COLO668 (cell line): ENCODE data around the gene ADPRHL1.
A peak's percentile ranks its signal among the peaks of the same experiment; 100 is the strongest.
"Not testable (repeated sequence)": the region's sequence is repeated elsewhere in the genome, so short reads cannot be mapped to it uniquely, and the experiment has no call there.

ENCODE experiments used
- DNase-seq: peaks from one replicate; lab custom pipeline; 2025; ENCODE audit not compliant: unreplicated experiment; lab: John Stamatoyannopoulos, UW

ADPRHL1 gene

DNA sequence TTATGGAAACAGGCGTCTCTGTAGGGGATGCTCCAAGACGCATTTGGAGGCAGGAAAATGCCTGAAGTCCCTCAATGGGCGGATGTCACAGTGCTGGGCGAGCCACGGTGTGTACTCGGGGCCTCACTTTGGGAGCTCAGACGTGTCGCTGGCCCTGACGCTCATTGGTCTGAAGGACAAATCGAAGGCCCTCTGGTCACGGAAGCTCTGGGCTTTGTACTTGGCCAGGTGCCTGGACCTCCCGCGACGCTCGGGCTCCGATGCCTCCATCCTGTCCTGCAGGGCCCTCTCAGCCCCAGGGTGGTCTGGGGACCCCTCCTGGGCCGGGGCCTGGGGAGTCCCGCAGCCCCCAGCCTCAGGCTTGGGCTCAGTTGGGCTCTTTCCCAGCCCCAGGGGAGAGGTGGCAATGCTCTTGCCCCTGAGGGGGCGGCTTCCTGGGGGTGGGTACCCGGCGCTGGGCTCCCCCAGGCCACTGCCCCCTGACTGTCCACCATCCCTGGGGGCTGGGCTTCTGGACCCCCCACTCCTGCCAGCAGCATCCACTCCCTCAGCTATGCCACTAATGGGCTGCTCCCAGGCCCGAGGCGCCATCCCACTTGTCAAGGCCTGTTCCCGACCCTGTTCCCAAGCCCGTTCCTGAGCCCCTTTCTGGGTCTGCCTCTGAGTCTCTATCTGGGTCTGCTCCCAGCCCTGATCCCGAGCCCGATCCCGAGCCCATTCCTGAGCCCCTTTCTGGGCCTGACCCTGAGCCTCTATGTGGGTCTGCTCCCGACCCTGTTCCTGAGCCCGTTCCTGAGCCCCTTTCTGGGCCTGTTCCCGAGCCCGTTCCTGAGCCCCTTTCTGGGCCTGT lies 49.8 kb downstream of the ADPRHL1 start:
- no peak for DNase-seq

- no peak for DNase-seq
Measured at GRCh38 chr13:113402471-113403254, 50.6 kb downstream of the ADPRHL1 start.

- DNase-seq, result no peak
Measured at GRCh38 chr13:113401452-113402415, 51.6 kb downstream of the ADPRHL1 start.

GRCh38 chr13:113400621-113401451 lies 52.5 kb downstream of the ADPRHL1 start:
- DNase-seq, result peak; percentile 46

GRCh38 chr13:113399755-113400149 lies 53.5 kb downstream of the ADPRHL1 start:
- DNase-seq, result no peak

- no peak for DNase-seq
Measured at GRCh38 chr13:113398963-113399754, 54.1 kb downstream of the ADPRHL1 start.

DNA sequence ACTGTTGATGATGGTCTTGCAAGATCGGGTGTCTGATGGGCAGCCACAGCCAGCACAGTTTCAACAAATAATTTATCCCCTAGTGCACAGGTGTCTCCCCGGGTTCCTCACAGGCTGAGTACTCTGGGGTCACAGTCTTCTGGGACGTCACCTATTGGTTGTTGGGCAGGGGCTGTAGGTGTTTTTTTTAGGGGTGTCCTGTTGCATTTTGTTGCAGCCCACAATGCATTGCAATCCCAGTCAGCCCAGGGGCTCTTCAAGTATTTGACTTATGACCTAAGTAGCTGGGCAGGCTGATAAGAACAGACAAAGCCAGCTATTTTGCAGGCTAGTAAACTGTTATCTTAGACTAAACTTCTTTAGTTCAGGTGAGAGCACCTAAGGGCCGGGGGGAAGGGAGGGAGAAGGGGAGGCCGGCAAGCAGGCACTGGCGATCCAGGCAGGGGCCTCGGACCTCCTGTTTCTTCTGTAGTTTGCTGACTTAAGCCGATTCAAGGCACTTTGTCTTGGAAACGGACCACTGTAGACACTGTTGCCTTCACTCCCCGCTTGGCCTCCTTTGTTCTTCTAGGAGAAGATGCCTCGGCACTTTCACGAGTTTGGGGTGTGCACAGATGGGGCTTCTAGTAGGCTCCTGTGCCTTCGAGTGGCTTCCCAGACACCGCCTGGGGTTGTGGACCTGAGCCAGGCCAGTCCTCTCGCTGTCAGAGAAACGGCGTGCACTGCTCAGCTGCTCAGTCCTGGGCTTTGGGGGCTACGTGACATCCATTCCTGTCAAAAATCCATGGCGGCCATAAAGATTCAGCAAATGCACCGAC lies 55.5 kb downstream of the ADPRHL1 start:
- no peak for DNase-seq

GRCh38 chr13:113394339-113394640 lies 59.0 kb downstream of the ADPRHL1 start:
- DNase-seq, result no peak

DNA sequence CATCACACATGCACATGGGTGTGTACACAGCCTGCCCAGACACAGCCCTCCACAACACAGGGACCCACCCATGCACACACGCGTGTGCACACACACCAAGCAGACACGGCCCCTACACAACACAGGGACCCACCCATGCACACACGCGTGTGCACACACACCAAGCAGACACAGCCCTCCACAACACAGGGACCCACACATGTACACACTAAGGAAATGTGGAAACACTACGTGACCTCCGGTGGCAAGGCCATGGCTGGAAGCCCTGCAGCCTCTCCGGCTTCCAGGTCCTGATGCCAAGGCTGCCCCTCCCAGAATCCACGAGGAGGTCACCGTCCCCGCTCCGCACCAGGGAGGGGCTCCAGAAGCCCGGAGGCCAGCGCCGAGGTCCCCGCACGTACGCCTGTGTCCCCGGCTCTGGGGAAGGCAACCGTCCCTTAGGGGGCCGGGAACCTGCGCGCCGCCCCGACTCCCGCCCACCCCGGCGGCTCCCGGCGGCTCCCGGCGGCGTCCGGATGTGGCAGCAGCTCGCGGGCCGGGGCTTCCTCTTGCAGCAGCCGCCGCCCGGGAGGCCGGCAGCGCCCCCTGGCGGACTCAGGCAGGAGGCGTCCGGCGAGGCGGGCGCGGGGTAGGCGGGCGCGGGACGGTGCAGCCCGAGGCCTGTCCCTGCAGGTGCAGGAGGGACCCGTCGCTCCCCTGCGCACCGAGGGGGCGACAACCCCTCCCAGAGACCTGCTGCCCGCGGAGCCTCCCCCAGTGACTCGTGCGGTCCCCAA lies 59.5 kb downstream of the ADPRHL1 start:
- DNase-seq, result peak; percentile 97

GRCh38 chr13:113393226-113393562 lies 60.1 kb downstream of the ADPRHL1 start:
- no peak for DNase-seq

GRCh38 chr13:113390874-113391497 lies 62.3 kb downstream of the ADPRHL1 start:
- no peak for DNase-seq

DNA sequence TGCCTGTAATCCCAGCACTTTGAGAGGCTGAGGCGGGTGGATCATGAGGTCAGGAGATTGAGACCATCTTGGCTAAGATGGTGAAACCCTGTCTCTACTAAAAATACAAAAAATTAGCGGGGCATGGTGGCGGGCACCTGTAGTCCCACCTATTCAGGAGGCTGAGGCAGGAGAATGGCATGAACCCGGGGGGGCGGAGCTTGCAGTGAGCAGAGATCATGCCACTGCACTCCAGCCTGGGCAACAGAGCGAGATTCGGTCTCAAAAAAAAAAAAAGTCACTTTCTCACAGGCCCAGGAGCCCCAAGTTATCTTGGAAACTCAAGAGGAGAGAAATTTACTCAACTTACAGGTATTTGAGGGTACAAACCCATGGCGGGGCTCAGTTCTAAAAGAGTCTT lies 63.7 kb downstream of the ADPRHL1 start:
- not testable (repeated sequence) for DNase-seq

DNA sequence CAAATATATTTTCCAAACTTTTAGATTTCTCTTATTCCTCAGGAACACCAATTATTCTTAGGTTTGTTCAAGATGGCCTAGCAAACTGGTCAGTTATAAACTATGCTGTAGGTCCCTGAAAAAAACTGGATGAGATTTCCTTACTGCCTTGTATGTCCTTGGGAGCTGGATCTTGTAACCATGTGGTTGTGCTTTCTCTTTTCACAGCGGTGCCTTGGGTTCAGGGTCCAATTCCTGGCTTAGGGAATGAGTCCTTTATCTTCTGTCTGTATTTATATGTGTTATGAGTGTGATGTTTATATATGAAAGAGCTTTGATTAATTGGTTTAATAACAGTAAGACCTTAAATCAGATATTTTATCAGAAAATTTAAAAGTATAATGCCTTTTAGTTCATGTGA lies 65.9 kb downstream of the ADPRHL1 start:
- no peak for DNase-seq

DNA sequence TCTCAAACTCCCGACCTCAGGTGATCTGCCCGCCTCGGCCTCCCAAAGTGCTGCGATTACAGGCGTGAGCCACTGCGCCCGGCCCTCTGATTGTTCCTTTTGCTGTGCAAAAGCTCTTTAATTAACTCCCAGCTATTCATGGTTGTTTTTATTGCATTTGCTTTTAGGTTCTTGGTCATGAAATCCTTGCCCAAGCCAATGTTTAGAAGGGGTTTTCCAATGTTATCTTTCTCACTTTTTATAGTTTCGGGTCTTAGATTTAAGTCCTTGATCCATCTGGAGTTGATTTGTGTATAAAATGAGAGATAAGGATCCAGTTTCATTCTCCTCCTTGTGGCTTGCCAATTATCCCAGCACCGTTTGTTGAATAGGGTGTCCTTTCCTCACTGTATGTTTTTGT lies 70.2 kb downstream of the ADPRHL1 start:
- DNase-seq, result no peak

GRCh38 chr13:113382542-113382941 lies 70.7 kb downstream of the ADPRHL1 start:
- DNase-seq, result not testable (repeated sequence)

DNA sequence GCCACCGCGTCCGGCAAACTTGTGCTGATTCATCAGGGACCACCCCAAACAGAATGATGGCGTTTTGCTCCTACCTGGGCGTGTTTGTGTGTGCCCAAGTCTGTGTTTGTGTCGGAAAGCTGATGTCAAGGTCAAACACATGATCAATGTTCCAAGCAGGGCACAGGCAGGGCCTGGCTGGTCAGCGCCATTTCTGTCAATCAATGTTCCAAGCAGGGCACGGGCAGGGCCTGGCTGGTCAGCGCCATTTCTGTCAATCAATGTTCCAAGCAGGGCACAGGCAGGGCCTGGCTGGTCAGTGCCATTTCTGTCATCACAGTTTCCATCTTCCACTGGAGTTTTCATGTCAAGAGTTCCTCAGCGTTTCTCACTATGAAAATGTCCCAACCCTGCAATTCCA lies 74.5 kb downstream of the ADPRHL1 start:
- DNase-seq, result no peak

GRCh38 chr13:113374511-113375175 lies 78.6 kb downstream of the ADPRHL1 start:
- DNase-seq, result no peak
